Memory B cell (primary cell): Measurements from ENCODE around the gene TTC8.
A peak's percentile ranks its signal among the peaks of the same experiment; 100 is the strongest.
"Not testable (repeated sequence)": the region's sequence is repeated elsewhere in the genome, so short reads cannot be mapped to it uniquely, and the experiment has no call there.

ENCODE experiments used
- ATAC-seq: fragments of 150-1000 bp; cut with Tn5 transposase; 2 replicates; pipeline ENCODE4 v1.10.0; 2021; ENCODE audit warnings: low read depth, mild to moderate bottlenecking, moderate library complexity
- DNase-seq, 2 donors: peaks; one replicate each; pipeline ENCODE4 v3.0.0; 2022; ENCODE audit warnings: low spot score in 2 of 2
- H3K27ac Mint-ChIP-seq: one replicate; pipeline ENCODE4 v1.8.0; 2022; ENCODE audit warnings: mild to moderate bottlenecking, moderate library complexity, mixed read lengths
- H3K27me3 Mint-ChIP-seq: one replicate; pipeline ENCODE4 v1.8.0; 2022; ENCODE audit warnings: mixed read lengths
- H3K36me3 Mint-ChIP-seq: one replicate; pipeline ENCODE4 v1.8.0; 2022; ENCODE audit warnings: mild to moderate bottlenecking, mixed read lengths
- H3K4me1 Mint-ChIP-seq: one replicate; pipeline ENCODE4 v1.8.0; 2022; ENCODE audit warnings: mixed read lengths
- H3K4me3 Mint-ChIP-seq: one replicate; pipeline ENCODE4 v1.8.0; 2022; ENCODE audit warnings: mild to moderate bottlenecking, moderate library complexity, mixed read lengths
- H3K9me3 Mint-ChIP-seq: one replicate; pipeline ENCODE4 v1.8.0; 2022; ENCODE audit warnings: mixed read lengths

TTC8 gene

DNA sequence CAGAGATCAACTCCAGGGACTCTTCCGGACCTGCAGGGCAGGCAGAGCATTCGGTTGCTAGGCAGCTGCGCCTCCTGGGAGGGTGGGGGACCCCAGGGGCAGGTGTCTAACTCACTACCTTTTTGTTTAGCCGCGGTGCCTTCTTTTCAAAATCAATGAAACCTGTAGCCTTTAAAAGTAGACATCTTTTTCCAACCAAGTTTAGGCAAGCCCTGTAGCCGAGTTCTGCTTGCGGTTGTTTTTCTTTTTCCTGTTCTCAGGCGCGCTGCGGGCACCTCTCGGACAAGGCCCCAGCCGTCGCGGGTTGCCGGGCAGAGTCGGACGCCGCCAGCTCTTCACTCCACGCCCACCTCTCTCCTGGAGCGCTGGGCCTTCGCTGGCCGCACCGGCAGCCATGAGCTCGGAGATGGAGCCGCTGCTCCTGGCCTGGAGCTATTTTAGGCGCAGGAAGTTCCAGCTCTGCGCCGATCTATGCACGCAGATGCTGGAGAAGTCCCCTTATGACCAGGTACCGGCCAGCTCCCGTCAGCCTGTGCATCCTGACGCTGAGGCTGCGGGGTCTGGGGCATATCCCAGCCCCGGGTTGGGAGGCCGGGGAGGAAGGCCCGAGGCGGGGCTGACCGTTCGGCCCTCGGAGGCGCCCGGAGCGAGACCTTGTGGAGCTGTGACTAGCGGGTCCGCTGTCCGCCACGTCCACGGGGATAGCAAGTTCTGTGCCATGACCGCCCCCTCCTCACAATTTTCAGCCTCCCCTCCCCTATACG lies at the start of gene TTC8:
TSS of gene TTC8 (plus strand) at position 338 of the 764 bp plus-strand sequence. CDS start at position 395, 57 bp downstream.
- H3K9me3 Mint-ChIP-seq = no peaks in the 10 kb centered on the region
- no peaks in the 10 kb centered on the region for H3K36me3 Mint-ChIP-seq
- H3K4me1 Mint-ChIP-seq = peaks cover 11% of the 10 kb centered on the region
- ATAC-seq (peak; percentile 92), DNase-seq (peak; percentile 88 to 91)
- peak within 1 kb of the TSS; percentile 88 for H3K4me3 Mint-ChIP-seq
- peak within 1 kb of the TSS; percentile 99 for H3K27ac Mint-ChIP-seq
- peaks cover 2% of the 10 kb centered on the region for H3K27me3 Mint-ChIP-seq

DNA sequence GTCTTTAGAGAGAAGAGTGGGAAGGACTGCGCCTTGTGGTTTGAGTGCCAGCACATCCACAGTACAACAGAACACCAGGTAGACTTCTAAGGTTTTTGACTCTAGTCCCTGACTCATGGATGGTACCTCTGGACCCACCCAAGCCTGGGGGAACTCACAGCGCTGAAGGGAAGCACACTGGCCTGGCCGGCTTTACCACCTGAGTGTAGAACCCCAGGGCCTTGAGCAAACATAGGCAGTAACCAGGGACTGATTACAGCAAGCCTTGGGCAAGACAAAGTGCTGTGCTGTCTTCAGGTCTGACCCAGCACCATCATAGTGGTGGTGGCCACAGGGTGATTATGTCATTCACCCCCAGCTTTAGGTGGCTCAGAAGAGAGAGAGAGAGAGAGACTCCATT lies 48.9 kb upstream of the TTC8 start:
- no peak overlapping the region for H3K4me3 Mint-ChIP-seq
- peaks cover 2% of the 10 kb centered on the region for H3K4me1 Mint-ChIP-seq
- ATAC-seq = no peak
- no peaks in the 10 kb centered on the region for H3K27me3 Mint-ChIP-seq
- no peak overlapping the region for H3K27ac Mint-ChIP-seq
- DNase-seq = no peak
- peaks cover 2% of the 10 kb centered on the region for H3K9me3 Mint-ChIP-seq
- H3K36me3 Mint-ChIP-seq = peaks cover 18% of the 10 kb centered on the region

DNA sequence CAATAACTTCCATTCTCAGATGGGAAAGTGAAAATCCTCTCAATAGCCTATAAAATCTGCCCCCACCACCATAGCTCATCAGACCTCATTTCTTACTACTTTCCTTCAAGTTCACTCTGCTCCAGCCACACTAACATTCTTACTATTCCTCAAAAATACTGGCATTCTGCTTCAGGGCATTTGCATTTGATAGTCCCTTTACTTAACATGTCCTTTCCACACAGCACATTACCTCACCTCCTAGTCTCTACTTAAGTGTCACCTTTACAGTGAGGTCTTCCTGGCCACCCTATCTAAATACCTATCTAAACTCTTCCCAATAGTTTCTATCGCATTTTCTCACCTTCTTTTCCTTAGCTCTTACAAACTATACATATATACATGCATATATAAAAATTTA lies 38.5 kb upstream of the TTC8 start:
- no peak for DNase-seq
- H3K4me1 Mint-ChIP-seq = peaks cover 3% of the 10 kb centered on the region
- H3K27me3 Mint-ChIP-seq = no peaks in the 10 kb centered on the region
- no peak overlapping the region for H3K4me3 Mint-ChIP-seq
- peaks cover 40% of the 10 kb centered on the region for H3K36me3 Mint-ChIP-seq
- H3K9me3 Mint-ChIP-seq = peaks cover 32% of the 10 kb centered on the region
- H3K27ac Mint-ChIP-seq = no peak overlapping the region
- ATAC-seq = no peak

DNA sequence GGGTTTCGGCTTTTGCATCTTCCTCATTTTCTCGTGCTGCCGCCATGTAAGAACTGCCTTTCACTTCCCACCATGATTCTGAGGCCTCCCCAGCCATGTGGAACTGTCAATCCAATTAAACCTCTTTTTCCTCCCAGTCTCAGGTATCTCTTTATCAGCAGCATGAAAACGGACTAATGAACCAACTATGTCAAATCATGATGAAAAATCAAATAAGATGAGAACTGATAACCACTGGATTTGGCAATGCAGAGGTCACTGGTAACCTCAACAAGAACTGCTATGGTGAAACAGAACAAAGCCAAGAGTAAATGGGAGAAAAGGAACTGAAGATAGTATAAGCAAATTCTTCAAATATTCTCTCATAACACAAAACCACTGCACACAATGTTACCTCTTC lies 37.7 kb upstream of the TTC8 start:
- peaks cover 35% of the 10 kb centered on the region for H3K36me3 Mint-ChIP-seq
- H3K4me3 Mint-ChIP-seq = no peak overlapping the region

DNA sequence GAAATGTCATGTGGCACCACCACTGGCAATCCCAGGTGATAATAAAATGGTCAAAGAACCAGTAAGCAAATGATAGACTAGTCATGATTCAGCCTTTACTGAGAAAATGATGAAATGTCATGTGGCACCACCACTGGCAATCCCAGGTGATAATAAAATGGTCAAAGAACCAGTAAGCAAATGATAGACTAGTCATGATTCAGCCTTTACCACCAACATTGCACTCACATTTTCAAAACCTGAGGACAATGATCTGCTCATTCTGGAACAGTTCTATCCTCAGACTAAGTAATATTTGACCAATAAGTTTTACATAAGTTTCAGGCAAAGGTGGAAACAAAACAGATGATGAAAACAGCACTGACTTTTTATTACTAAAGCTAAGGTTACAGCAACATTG lies 34.9 kb upstream of the TTC8 start:
- not testable (repeated sequence) for H3K27me3 Mint-ChIP-seq, ATAC-seq, H3K4me1 Mint-ChIP-seq, DNase-seq, H3K27ac Mint-ChIP-seq, H3K4me3 Mint-ChIP-seq
- Mint-ChIP-seq H3K9me3 (peaks cover 15% of the 10 kb centered on the region), H3K36me3 (peaks cover 17% of the 10 kb centered on the region)

More for the DNA sequence above, 37.7 kb upstream of the TTC8 start:
- Mint-ChIP-seq H3K27ac (no peak overlapping the region), H3K4me1 (peaks cover 5% of the 10 kb centered on the region), H3K9me3 (peaks cover 30% of the 10 kb centered on the region), H3K27me3 (no peaks in the 10 kb centered on the region)
- DNase-seq (no peak), ATAC-seq (no peak)

DNA sequence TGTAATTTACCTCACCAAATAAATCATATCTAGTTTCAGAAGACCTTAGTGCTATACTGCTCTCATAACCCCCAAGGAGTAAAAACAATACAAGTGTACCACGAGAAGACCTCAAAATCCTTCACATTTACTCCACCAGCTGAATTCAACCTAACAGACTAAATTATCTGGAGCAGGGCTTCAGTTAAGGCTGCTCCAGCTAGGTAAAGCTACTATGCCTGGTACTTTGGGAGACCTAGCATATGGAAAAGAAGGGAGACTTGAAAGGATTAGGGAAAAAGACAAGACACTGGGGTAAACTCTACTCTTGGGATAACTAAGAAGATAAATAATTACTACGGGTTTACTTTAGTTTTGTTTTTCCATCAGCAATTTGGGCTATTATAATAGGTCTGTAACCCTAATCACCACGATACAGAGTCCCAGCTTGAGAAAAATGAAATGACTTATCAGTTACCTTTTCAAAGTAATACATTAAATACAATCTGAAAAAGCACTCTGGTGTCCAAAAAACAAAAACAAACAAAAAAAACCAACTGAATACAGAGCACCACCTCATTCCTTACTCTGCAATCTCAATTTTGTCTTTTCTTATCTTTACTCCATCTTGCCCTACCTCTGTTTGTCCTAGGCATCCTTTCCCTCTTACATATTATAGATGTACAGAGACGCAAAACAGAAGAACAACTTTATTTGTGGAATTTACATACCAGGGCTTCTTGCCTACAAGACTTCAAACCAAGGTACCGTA lies 33.8 kb upstream of the TTC8 start:
- Mint-ChIP-seq H3K36me3 (peaks cover 9% of the 10 kb centered on the region), H3K27me3 (no peaks in the 10 kb centered on the region), H3K4me1 (peaks cover 3% of the 10 kb centered on the region), H3K9me3 (peaks cover 7% of the 10 kb centered on the region), H3K4me3 (peak overlapping the region; percentile 53), H3K27ac (no peak overlapping the region)
- no peak for DNase-seq
- ATAC-seq = no peak

DNA sequence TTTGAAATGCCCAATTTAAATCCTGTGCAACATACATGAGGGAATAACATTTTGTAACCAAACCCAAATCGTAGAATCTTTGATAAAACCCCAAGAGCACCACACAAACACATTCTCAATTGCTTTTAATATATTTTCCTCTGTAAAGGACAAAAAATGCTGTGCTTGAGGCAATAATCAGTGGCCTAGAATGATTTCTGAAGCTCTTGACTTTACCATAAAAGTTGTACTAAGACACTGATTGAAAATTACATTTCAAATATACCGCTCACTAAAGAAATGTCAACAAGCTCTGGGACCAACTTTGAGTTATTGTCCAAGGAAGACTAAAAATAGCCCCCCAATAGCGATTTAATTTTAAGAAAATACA lies 33.2 kb upstream of the TTC8 start:
- H3K27me3 Mint-ChIP-seq = no peaks in the 10 kb centered on the region
- ATAC-seq (no peak), DNase-seq (no peak)
- peaks cover 5% of the 10 kb centered on the region for H3K36me3 Mint-ChIP-seq
- peaks cover 3% of the 10 kb centered on the region for H3K4me1 Mint-ChIP-seq
- H3K27ac Mint-ChIP-seq = peak overlapping the region; percentile 85
- peak overlapping the region; percentile 53 for H3K4me3 Mint-ChIP-seq
- H3K9me3 Mint-ChIP-seq = peaks cover 4% of the 10 kb centered on the region

DNA sequence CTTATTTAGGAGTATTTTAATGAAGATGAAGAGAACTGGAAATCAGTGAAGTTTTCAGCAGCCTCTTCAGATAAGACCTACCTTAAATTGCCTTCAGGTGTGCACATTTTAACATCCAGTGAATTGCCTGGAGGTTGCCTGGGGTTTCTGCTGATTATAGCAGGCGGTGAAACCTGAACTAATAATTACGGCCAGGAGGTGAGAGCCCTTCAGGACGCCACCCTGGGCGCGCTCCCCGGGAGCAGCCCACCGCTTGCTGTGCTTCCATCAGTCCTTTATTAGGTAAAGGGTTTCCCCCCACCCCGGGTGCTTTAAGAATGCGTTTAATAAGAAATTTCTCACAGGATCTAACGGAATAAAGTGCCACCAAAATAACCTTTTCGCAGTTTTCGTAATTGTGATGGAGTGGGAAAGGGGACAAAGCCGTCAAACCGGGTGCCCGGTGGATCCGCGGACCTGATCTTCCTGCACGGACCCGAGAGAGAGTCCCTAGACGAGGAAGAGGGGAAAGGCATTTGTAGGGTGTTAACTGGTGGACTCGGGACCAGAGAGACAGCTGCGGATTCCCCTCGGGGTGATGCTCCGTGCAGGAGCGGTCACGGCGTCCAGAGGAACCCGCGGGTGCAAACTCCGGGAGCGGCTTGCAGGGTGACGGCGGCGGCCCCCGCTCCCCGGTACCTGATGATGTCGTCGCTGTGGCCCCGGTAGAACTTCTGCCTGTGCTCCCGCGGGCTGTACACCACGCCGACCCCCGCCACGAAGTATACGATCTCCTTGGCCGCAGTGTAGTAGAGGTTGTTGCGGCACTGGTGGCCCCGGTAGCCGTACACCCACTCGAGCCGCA lies 32.6 kb upstream of the TTC8 start:
- Mint-ChIP-seq H3K9me3 (peaks cover 2% of the 10 kb centered on the region), H3K4me1 (peaks cover 3% of the 10 kb centered on the region), H3K4me3 (peak overlapping the region; percentile 88), H3K27me3 (no peaks in the 10 kb centered on the region), H3K36me3 (peaks cover 3% of the 10 kb centered on the region), H3K27ac (peak overlapping the region; percentile 85)
- DNase-seq (no peak), ATAC-seq (no peak)

DNA sequence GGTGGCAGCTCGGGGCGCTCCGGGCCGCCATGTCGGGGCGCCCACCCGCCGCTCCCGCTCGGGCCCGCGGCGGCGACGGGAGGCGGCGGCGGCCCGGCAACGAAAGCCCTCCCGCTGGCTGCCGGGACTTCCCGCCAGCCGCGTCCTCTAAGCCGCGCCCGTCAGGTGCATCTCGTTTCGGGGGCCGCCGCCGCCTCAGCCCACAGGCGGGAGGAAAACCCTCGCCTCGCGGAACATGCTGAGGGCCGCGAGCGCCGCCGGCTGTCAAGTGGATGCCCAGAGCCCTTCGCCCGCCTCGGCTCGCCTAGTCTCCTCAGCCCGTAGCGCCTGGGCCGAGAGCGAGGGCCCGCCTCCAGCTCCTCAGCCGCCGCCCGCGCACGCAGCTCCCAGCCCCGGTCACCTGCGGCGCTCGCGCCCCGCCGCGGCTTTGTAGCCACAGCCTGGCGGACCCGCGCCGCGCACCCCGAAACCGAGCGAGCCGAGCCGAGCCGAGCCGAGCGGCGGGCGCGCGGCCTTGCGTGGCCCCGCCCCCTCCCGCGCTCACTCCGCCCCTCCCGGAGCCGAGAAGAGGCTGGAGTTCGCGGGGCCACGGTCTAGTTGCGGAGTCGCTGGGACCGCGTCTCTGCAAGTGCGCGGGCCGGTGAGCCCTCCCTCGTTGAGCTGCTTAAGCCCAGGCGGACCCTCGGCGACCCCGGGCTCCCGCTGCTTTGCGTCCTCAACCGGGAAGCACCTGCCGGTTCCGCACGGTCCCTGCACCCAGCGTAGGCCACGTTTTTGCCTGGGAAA lies 31.8 kb upstream of the TTC8 start, which contains the start of gene EML5:
TSS of gene EML5 (minus strand) at position 481 of the 786 bp plus-strand sequence. CDS start at position 31, 450 bp downstream.
- ATAC-seq (peak; percentile 78), DNase-seq (peak; percentile 87 to 92)
- peak within 1 kb of the TSS; percentile 85 for H3K27ac Mint-ChIP-seq
- H3K9me3 Mint-ChIP-seq = no peaks in the 10 kb centered on the region
- no peaks in the 10 kb centered on the region for H3K27me3 Mint-ChIP-seq
- peak within 1 kb of the TSS; percentile 88 for H3K4me3 Mint-ChIP-seq
- H3K4me1 Mint-ChIP-seq = peaks cover 3% of the 10 kb centered on the region
- H3K36me3 Mint-ChIP-seq = no peaks in the 10 kb centered on the region

DNA sequence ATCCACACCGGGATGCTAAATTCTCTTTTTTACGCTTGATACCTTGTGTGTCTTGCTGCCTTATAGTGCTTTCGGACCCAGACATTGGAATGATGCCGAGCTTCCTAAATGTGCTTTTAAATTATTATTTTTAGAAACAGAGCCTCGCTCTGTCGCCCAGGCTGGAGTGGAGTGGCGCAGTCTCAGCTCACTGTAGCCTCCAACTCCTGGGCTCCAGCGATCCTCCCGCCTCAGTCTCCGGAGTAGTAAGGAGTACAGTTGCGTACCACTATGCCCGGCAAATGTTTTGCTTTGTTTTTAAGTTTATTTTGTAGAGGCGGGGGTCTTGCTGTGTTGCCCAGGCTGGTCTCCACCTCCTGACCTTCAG lies 31.2 kb upstream of the TTC8 start:
- no peak for ATAC-seq
- no peaks in the 10 kb centered on the region for H3K27me3 Mint-ChIP-seq
- H3K36me3 Mint-ChIP-seq = no peaks in the 10 kb centered on the region
- DNase-seq = peak in 1 of 2 donors; percentile 14
- peaks cover 3% of the 10 kb centered on the region for H3K4me1 Mint-ChIP-seq
- H3K27ac Mint-ChIP-seq = peak overlapping the region; percentile 85
- H3K9me3 Mint-ChIP-seq = no peaks in the 10 kb centered on the region
- H3K4me3 Mint-ChIP-seq = peak overlapping the region; percentile 87

DNA sequence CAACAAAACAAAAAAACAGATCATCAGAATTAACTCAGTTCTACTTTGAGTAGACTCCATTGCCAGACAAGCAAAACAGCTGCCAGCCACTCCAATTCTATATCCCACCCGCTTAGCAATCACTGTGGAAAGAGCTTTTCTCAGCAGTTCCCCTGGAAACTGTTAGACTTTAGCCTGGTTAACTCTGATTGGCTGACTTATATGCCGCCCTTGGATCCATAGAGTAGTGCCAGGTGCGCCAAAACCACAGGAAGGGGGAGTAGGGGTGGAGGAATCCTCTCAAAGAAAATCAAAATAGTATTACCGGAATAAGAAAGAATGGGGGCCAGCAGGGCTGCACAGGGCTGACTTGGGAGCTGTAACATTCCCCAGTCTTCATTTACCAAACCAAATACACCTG lies 26.3 kb upstream of the TTC8 start:
- Mint-ChIP-seq H3K36me3 (no peaks in the 10 kb centered on the region), H3K27me3 (peaks cover 4% of the 10 kb centered on the region), H3K4me3 (no peak overlapping the region), H3K27ac (peak overlapping the region; percentile 8), H3K9me3 (no peaks in the 10 kb centered on the region), H3K4me1 (no peaks in the 10 kb centered on the region)
- no peak for ATAC-seq
- no peak for DNase-seq

DNA sequence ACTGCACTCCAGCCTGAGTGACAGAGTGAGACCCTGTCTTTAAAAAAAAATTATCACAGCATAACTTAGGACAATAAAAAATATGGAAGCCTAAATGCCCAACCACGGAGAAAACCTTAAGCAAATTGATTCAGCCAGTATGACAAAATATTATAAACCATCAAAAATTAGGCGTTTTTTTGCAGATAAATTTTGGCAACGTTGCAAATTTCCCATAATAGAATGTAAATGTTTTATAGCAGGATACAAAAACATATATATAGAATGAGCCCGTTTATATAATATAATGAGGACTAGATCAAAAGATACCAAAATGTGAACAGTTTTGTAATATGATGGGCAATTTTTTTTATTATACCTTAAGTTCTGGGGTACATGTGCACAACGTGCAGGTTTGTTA lies 24.9 kb upstream of the TTC8 start:
- no peak for ATAC-seq
- Mint-ChIP-seq H3K9me3 (no peaks in the 10 kb centered on the region), H3K36me3 (no peaks in the 10 kb centered on the region), H3K27me3 (peaks cover 7% of the 10 kb centered on the region), H3K27ac (no peak overlapping the region), H3K4me1 (no peaks in the 10 kb centered on the region), H3K4me3 (no peak overlapping the region)
- DNase-seq = no peak

DNA sequence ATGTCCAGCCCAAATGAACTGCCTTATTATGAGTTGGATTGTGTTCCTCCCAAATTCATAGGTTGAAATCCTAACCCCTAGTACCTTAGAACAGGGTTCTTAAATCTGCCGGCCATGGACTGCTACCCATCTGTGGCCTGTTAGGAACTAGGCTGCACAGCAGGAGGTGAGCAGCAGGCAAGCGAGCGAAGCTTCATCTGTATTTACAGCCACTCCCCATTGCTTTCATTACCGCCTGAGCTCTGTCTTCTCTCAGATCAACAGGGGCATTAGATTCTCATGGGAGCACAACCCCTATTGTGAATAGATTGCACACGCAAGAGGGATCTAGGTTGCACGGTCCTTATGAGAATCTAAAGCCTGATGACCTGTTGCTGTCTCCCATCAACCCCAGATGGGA lies 21.9 kb upstream of the TTC8 start:
- H3K9me3 Mint-ChIP-seq = no peaks in the 10 kb centered on the region

More for the DNA sequence above, 21.9 kb upstream of the TTC8 start:
- DNase-seq = no peak
- no peak overlapping the region for H3K27ac Mint-ChIP-seq
- no peaks in the 10 kb centered on the region for H3K4me1 Mint-ChIP-seq
- no peaks in the 10 kb centered on the region for H3K36me3 Mint-ChIP-seq
- no peak overlapping the region for H3K4me3 Mint-ChIP-seq
- H3K27me3 Mint-ChIP-seq = peaks cover 11% of the 10 kb centered on the region
- no peak for ATAC-seq
